ENCODE results near the gene GAA. TPM values are rescaled to one million over a fixed set of nuclear protein-coding genes. Genes with fewer than 3 reads are reported as not detected.
"Not testable (repeated sequence)": the region's sequence is repeated elsewhere in the genome, so short reads cannot be mapped to it uniquely, and the experiment has no call there.

GAA gene
- total RNA-seq, 1 donor from 2014 or later = 15.1 TPM

- intact Hi-C loops (cut with micrococcal nuclease) = no loop called here
Observed at GRCh38 chr17:80145076-80146075, 44.0 kb downstream of the GAA start.

- intact Hi-C loops (cut with micrococcal nuclease) = loop anchor here (1.0 kb wide), 4 partner anchors 45 to 269 kb away; partner anchors contain the start of genes ENDOV and GAA
Observed at GRCh38 chr17:80146121-80147034, 45.0 kb downstream of the GAA start.

- intact Hi-C loops (cut with micrococcal nuclease) = loop anchor here (1.0 kb wide), 4 partner anchors 46 to 268 kb away; partner anchors contain the start of genes ENDOV and GAA
Observed at GRCh38 chr17:80147035-80147822, 45.8 kb downstream of the GAA start, which contains the start of gene EIF4A3. Gene EIF4A3 (minus strand): TSS chr17:80147128. CDS start chr17:80146961, 167 bp downstream.

- intact Hi-C loops (cut with micrococcal nuclease) = no loop called here
Observed at GRCh38 chr17:80151333-80151732, 50.0 kb downstream of the GAA start.

- intact Hi-C loops (cut with micrococcal nuclease) = no loop called here
Observed at GRCh38 chr17:80152081-80152702, 50.8 kb downstream of the GAA start.

- intact Hi-C loops (cut with micrococcal nuclease) = no loop called here
Observed at GRCh38 chr17:80153004-80153403, 51.6 kb downstream of the GAA start.

GRCh38 chr17:80154166-80154565 is 52.8 kb downstream of the GAA start:
- intact Hi-C loops (cut with micrococcal nuclease) = no loop called here

- intact Hi-C loops (cut with micrococcal nuclease) = not testable (repeated sequence)
Observed at GRCh38 chr17:80155600-80155999, 54.2 kb downstream of the GAA start.

- intact Hi-C loops (cut with micrococcal nuclease) = no loop called here
Observed at GRCh38 chr17:80158846-80159245, 57.5 kb downstream of the GAA start.

GRCh38 chr17:80160536-80160935 is 59.2 kb downstream of the GAA start:
- intact Hi-C loops (cut with micrococcal nuclease) = no loop called here

GRCh38 chr17:80163336-80163735 is 62.0 kb downstream of the GAA start:
- intact Hi-C loops (cut with micrococcal nuclease) = no loop called here

GRCh38 chr17:80164185-80164584 is 62.8 kb downstream of the GAA start:
- intact Hi-C loops (cut with micrococcal nuclease) = no loop called here

- intact Hi-C loops (cut with micrococcal nuclease) = no loop called here
Observed at GRCh38 chr17:80166446-80166845, 65.1 kb downstream of the GAA start.

- intact Hi-C loops (cut with micrococcal nuclease) = no loop called here
Observed at GRCh38 chr17:80168371-80168770, 67.0 kb downstream of the GAA start.

GRCh38 chr17:80169107-80169506 is 67.7 kb downstream of the GAA start:
- intact Hi-C loops (cut with micrococcal nuclease) = no loop called here

Other genes starting within 250 kb of the GAA start
- 0.52 and 0.80 TPM in 2 replicates for gene TBC1D16, start 65.7 kb upstream of the GAA start, total RNA-seq
- gene CCDC40, start 64.9 kb upstream of the GAA start, total RNA-seq = not detected in 2 replicates
- 143 and 150 TPM in 2 replicates for gene EIF4A3, start 45.5 kb downstream of the GAA start, total RNA-seq
- not detected in 2 replicates for gene CARD14, start 68.4 kb downstream of the GAA start, total RNA-seq
- gene SGSH, start 118.8 kb downstream of the GAA start, total RNA-seq = 29.0 and 33.5 TPM in 2 replicates
- 8.3 and 10.2 TPM in 2 replicates for gene SLC26A11, start 118.8 kb downstream of the GAA start, total RNA-seq
- gene RNF213, start 159.3 kb downstream of the GAA start, total RNA-seq = 605 and 621 TPM in 2 replicates

Measured in T-helper 2 cell treated with Interferon-gamma antibody and Interleukin-4, amounts not matched to agents 100 ng/mL and 5 ng/mL, for 36 hours (primary cell).